Measurements from ENCODE around the gene KIF16B. TPM values are rescaled to one million over a fixed set of nuclear protein-coding genes. Genes with fewer than 3 reads are reported as not detected.

Gene KIF16B
- total and polyA plus RNA-seq, 4 donors = 5.9 to 20.3 (median 9.6) TPM

- DNase-seq = no peak
- no peaks in the 10 kb centered on the region for H3K36me3 ChIP-seq (ENCODE audit: control insufficient read depth in 4 of 4, insufficient read depth in 4 of 4, low read length in 4 of 4)
- H3K9ac ChIP-seq (ENCODE audit: insufficient read depth in 1 of 2, low read length in 2 of 2) = no peak overlapping the region
- 89 to 90% methylated on average over 15 of the region's 15 CpGs for WGBS, 2 donors
- H3K4me3 ChIP-seq = no peak overlapping the region
- peaks cover 0 to 2% (median 0%) of the 10 kb centered on the region in 5 donors for H3K4me1 ChIP-seq (ENCODE audit: control insufficient read depth in 5 of 5, insufficient read depth in 5 of 5, low read length in 5 of 5)
- ATAC-seq (ENCODE audit: insufficient read depth, low FRiP score) = no peak
- TF ChIP-seq CTCF (IDR thresholded peaks at IDR 0.05; ENCODE audit: control extremely low read depth, extremely low read depth) = no peak
- H3K27ac ChIP-seq (ENCODE audit: low read depth in 1 of 2, low read length in 1 of 2) = no peak overlapping the region
- H3K27me3 ChIP-seq (ENCODE audit: control insufficient read depth in 3 of 3, insufficient read depth in 3 of 3, low read length in 2 of 3) = no peaks in the 10 kb centered on the region
- H3K9me3 ChIP-seq (ENCODE audit: control insufficient read depth in 4 of 4, insufficient read depth in 3 of 4, low read length in 3 of 4) = peaks cover 0 to 2% (median 0%) of the 10 kb centered on the region in 4 donors
Measured at GRCh38 chr20:16284385-16285100, 288.7 kb downstream of the KIF16B start.

GRCh38 chr20:16283978-16284377, 289.3 kb downstream of the KIF16B start:
- TF ChIP-seq CTCF (IDR thresholded peaks at IDR 0.05; ENCODE audit: control extremely low read depth, extremely low read depth) = no peak
- Histone ChIP-seq H3K36me3 (ENCODE audit: control insufficient read depth in 4 of 4, insufficient read depth in 4 of 4, low read length in 4 of 4) (no peaks in the 10 kb centered on the region), H3K27me3 (ENCODE audit: control insufficient read depth in 3 of 3, insufficient read depth in 3 of 3, low read length in 2 of 3) (no peaks in the 10 kb centered on the region), H3K27ac (ENCODE audit: low read depth in 1 of 2, low read length in 1 of 2) (no peak overlapping the region), H3K9ac (ENCODE audit: insufficient read depth in 1 of 2, low read length in 2 of 2) (no peak overlapping the region), H3K4me3 (no peak overlapping the region), H3K4me1 (ENCODE audit: control insufficient read depth in 5 of 5, insufficient read depth in 5 of 5, low read length in 5 of 5) (peaks cover 0 to 2% (median 0%) of the 10 kb centered on the region in 5 donors), H3K9me3 (ENCODE audit: control insufficient read depth in 4 of 4, insufficient read depth in 3 of 4, low read length in 3 of 4) (peaks cover 0 to 2% (median 0%) of the 10 kb centered on the region in 4 donors)
- DNase-seq = no peak
- 94 to 96% methylated on average over 5 of the region's 5 CpGs for WGBS, 2 donors
- no peak for ATAC-seq (ENCODE audit: insufficient read depth, low FRiP score)

GRCh38 chr20:16283307-16283706, 289.9 kb downstream of the KIF16B start:
- no peak overlapping the region for H3K4me3 ChIP-seq
- 95 to 97% methylated on average over 6 of the region's 6 CpGs for WGBS, 2 donors
- H3K9ac ChIP-seq (ENCODE audit: insufficient read depth in 1 of 2, low read length in 2 of 2) = no peak overlapping the region
- peaks cover 0 to 2% (median 0%) of the 10 kb centered on the region in 5 donors for H3K4me1 ChIP-seq (ENCODE audit: control insufficient read depth in 5 of 5, insufficient read depth in 5 of 5, low read length in 5 of 5)
- H3K27me3 ChIP-seq (ENCODE audit: control insufficient read depth in 3 of 3, insufficient read depth in 3 of 3, low read length in 2 of 3) = no peaks in the 10 kb centered on the region
- DNase-seq = no peak
- peaks cover 0 to 2% (median 0%) of the 10 kb centered on the region in 4 donors for H3K9me3 ChIP-seq (ENCODE audit: control insufficient read depth in 4 of 4, insufficient read depth in 3 of 4, low read length in 3 of 4)
- no peak for TF ChIP-seq CTCF (IDR thresholded peaks at IDR 0.05; ENCODE audit: control extremely low read depth, extremely low read depth)
- H3K27ac ChIP-seq (ENCODE audit: low read depth in 1 of 2, low read length in 1 of 2) = no peak overlapping the region
- ATAC-seq (ENCODE audit: insufficient read depth, low FRiP score) = no peak
- H3K36me3 ChIP-seq (ENCODE audit: control insufficient read depth in 4 of 4, insufficient read depth in 4 of 4, low read length in 4 of 4) = no peaks in the 10 kb centered on the region
